Right atrium auricular region (tissue), 2 donors: ENCODE measurements around the gene IYD. TPM values are rescaled to one million over a fixed set of nuclear protein-coding genes. Genes with fewer than 3 reads are reported as not detected.

Experiments
- DNase-seq: peaks from one replicate; pipeline ENCODE4 v3.0.0-alpha.2; 2019; ENCODE audit warnings: low spot score
- H3K27ac ChIP-seq, 2 donors: fragments of 200-600 bp; sonication (generic); 1 replicate in 1 of 2; 2 replicates in 1 of 2; pipeline ENCODE4 v1.5.1; 2016 to 2019
- H3K27me3 ChIP-seq, 2 donors: fragments of 200-600 bp; sonication (generic); one replicate each; pipeline versions ENCODE4 v1.5.1 to v1.6.0; 2017 to 2019
- H3K36me3 ChIP-seq: fragments of 200-600 bp; sonication (generic); one replicate; pipeline ENCODE4 v1.5.1; 2016
- H3K4me1 ChIP-seq, 2 donors: fragments of 200-600 bp; sonication (generic); one replicate each; pipeline versions ENCODE4 v1.5.1 to v1.6.0; 2017 to 2019
- H3K4me3 ChIP-seq, 2 donors: fragments of 200-600 bp; sonication (generic); 1 replicate in 1 of 2; 2 replicates in 1 of 2; pipeline ENCODE4 v1.5.1; 2017 to 2019; ENCODE audit warnings: mild to moderate bottlenecking in 1 of 2, moderate library complexity in 1 of 2
- H3K9me3 ChIP-seq, 2 donors: fragments of 200-600 bp; sonication (generic); one replicate each; pipeline ENCODE4 v1.5.1; 2019
- total RNA-seq, 2 donors: library from RNA; depleted of rRNA; stranded (reverse); fragments of >200 nt; gene quantifications; one replicate each; pipeline ENCODE4 v1.1.0, GENCODE V29; 2016
- TF ChIP-seq, protein P1 (sequence below), 2 donors: fragments of 200-600 bp; sonication (generic); IDR thresholded peaks; one replicate each; pipeline ENCODE4 v1.5.1; 2019; ENCODE audit warnings: antibody characterized with exemption in 2 of 2

Gene IYD
- total RNA-seq, 2 donors from 2014 or later, result not detected

DNA sequence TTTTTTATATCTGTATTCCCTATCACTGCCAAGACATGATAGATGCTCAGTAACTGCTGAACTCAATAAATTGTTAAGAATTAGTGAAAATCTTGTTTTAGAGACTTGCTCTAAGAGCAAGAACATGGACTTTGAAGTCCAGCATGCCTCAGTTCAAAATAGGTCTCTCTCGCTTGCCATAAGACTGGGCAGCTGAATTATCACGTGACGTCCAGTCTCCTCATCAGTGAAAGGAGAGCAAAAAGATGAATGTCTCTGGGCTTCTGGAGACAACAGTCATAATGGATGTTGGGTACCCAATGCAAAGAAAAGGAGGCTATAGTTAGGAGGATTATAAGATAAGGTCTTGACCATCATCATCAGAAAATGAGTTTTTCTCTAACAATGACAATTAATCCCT lies 82.1 kb downstream of the IYD start:
- H3K27me3 ChIP-seq, result no peaks in the 10 kb centered on the region
- H3K36me3 ChIP-seq, result no peaks in the 10 kb centered on the region
- no peak for DNase-seq
- TF ChIP-seq, protein P1, sequence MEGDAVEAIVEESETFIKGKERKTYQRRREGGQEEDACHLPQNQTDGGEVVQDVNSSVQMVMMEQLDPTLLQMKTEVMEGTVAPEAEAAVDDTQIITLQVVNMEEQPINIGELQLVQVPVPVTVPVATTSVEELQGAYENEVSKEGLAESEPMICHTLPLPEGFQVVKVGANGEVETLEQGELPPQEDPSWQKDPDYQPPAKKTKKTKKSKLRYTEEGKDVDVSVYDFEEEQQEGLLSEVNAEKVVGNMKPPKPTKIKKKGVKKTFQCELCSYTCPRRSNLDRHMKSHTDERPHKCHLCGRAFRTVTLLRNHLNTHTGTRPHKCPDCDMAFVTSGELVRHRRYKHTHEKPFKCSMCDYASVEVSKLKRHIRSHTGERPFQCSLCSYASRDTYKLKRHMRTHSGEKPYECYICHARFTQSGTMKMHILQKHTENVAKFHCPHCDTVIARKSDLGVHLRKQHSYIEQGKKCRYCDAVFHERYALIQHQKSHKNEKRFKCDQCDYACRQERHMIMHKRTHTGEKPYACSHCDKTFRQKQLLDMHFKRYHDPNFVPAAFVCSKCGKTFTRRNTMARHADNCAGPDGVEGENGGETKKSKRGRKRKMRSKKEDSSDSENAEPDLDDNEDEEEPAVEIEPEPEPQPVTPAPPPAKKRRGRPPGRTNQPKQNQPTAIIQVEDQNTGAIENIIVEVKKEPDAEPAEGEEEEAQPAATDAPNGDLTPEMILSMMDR (IDR thresholded peaks at IDR 0.05), result no peak
- H3K9me3 ChIP-seq, result no peaks in the 10 kb centered on the region
- H3K27ac ChIP-seq, result no peak overlapping the region
- H3K4me1 ChIP-seq, result peaks cover 0 to 9% of the 10 kb centered on the region in 2 donors
- no peak overlapping the region for H3K4me3 ChIP-seq

DNA sequence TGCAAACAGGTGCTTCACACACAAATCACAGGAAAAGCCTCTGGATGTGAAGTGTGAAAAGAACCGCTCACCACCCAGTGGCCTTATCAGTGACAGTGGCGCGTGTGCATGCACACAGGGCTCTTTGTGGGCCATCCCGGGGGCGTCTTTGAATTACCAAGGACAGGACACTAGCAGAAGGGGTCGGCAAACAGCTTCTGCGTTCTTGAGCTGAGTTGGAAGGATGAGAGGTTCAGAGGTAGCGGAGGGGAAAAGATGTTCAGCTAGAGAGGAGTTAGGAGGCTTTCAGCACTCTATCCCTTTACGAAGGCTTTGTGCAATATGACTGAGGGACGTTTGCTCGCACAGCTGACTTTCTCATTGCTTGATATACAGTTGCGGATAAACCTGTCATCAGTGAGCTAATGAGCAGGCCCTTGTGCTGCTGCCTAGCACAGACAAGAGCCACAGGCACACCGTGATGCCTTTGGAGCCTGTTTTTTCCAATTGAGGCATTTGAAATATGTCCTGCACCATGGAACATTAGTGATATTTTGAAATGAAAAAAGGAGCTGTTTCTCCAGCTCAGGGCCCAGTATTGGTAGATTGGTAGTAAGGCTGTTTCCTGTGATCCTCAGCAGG lies 83.1 kb downstream of the IYD start:
- DNase-seq, result no peak
- peak overlapping the region; percentile 29 to 60 for H3K27ac ChIP-seq
- no peak overlapping the region for H3K4me3 ChIP-seq
- H3K27me3 ChIP-seq, result no peaks in the 10 kb centered on the region
- H3K9me3 ChIP-seq, result no peaks in the 10 kb centered on the region
- no peaks in the 10 kb centered on the region for H3K36me3 ChIP-seq
- TF ChIP-seq, protein P1 (IDR thresholded peaks at IDR 0.05), result no peak
- peaks cover 0 to 9% of the 10 kb centered on the region in 2 donors for H3K4me1 ChIP-seq

DNA sequence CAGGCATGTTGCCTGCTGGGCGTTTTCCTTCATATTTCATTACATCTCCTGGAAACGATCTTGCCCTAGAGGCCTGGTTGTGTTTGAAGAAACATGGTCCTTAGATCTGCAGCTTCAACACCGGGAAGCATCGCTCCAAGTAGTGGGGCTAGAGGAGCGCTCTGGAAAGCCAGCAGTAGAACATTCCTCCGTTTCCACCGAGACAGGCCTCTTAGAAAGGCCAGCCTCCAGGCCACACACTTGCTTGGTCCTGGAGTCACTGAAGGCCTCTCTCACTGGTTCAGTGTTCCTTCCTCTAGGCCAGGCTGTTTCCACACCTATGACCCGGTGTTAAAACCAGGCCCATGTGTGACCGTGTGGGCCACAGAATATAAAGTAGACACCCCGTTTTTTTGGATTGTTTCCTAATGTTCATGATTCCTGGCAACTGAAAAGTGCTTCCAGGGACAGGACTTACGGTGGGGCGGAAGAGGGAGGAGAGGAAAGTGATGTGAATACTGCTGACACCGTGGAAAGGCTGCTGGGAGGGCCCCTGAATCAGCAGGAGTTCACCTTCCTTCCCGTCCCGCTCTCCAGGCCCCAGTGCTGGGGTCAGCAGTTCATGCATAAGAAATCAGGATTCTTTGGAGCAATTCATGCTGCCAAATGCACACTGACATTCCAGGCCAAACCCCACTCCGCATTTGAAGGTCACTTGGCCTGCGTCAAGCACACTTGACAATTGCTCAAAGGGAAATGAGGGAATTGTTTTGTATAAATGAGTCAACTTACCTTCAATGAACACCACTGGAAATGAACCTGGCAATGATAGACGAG lies 83.8 kb downstream of the IYD start:
- H3K27me3 ChIP-seq, result no peaks in the 10 kb centered on the region
- H3K4me3 ChIP-seq, result no peak overlapping the region
- DNase-seq, result no peak
- H3K4me1 ChIP-seq, result peaks cover 0 to 9% of the 10 kb centered on the region in 2 donors
- H3K36me3 ChIP-seq, result no peaks in the 10 kb centered on the region
- TF ChIP-seq, protein P1 (IDR thresholded peaks at IDR 0.05), result no peak
- no peaks in the 10 kb centered on the region for H3K9me3 ChIP-seq
- peak overlapping the region; percentile 27 to 60 for H3K27ac ChIP-seq

DNA sequence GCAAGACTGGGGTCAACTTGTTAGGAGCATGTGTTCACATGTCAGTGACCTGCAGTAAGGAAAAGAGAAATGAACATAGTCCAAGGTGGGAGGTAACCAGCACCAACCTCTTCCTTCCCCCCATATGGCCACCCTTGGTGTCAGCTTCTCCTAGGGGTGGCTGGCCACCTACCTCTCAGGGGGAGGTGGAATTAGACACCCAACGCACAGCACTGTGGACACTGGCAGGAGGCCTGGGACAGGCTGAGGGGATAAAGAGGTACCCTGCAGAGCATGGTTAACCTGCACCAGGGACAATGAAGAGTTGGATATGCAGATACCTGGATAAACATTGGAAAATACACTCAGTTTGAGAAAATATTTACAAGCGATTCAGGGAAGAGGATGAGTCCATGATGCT lies 84.5 kb downstream of the IYD start:
- Histone ChIP-seq H3K4me3 (no peak overlapping the region), H3K36me3 (no peaks in the 10 kb centered on the region), H3K27ac (peak overlapping the region; percentile 16 to 21), H3K4me1 (peaks cover 0 to 9% of the 10 kb centered on the region in 2 donors), H3K27me3 (no peaks in the 10 kb centered on the region), H3K9me3 (no peaks in the 10 kb centered on the region)
- TF ChIP-seq, protein P1 (IDR thresholded peaks at IDR 0.05), result no peak
- DNase-seq, result no peak

Other genes with a start within 250 kb of the IYD start
- 100 to 1,000 TPM in 1 of 2 donors, 10 to 100 TPM in 1; 85.4 to 130 TPM for gene PPP1R14C, start 226.0 kb upstream of the IYD start, total RNA-seq
- gene PLEKHG1, start 230.9 kb downstream of the IYD start, total RNA-seq, result 10 to 100 TPM; 10.6 to 16.7 TPM